ENCODE results near the gene RPTOR. TPM values are rescaled to one million over a fixed set of nuclear protein-coding genes. Genes with fewer than 3 reads are reported as not detected.

RPTOR gene
- total RNA-seq, 1 experiment from 2014 or later = 25.1 TPM

- Mint-ChIP-seq H3K27me3 (ENCODE audit: low read depth) (no peaks in the 10 kb centered on the region), H3K27ac (peak overlapping the region in 1 of 3 experiments; percentile 22; a peak in 3 of 7 replicates), H3K36me3 (ENCODE audit: insufficient read depth in 1 of 3, low read depth in 3 of 3) (no peaks in the 10 kb centered on the region), H3K4me1 (peaks cover 12 to 16% of the 10 kb centered on the region in 2 experiments), H3K9me3 (no peaks in the 10 kb centered on the region), H3K4me3 (no peak overlapping the region)
- H3K79me1 ChIP-seq (ENCODE audit: insufficient read depth, low read depth, low read length, poor library complexity, severe bottlenecking) = peaks cover 3% of the 10 kb centered on the region
- no peak overlapping the region for H3K4me2 ChIP-seq (ENCODE audit: insufficient read depth, insufficient read length, low read length)
- H3K27ac ChIP-seq (ENCODE audit: insufficient read length, low read depth, low read length) = no peak overlapping the region
- H4K8ac ChIP-seq (replicated peaks; ENCODE audit: insufficient read length, low read depth, low read length) = no peak overlapping the region
- H2AFZ ChIP-seq (ENCODE audit: low read length) = no peak overlapping the region
- no peak overlapping the region for H2BK20ac ChIP-seq (ENCODE audit: low read depth, low read length, poor library complexity, severe bottlenecking)
- no peaks in the 10 kb centered on the region for H3K9me3 ChIP-seq (ENCODE audit: control insufficient read depth, low read depth, low read length)
- H3K9ac ChIP-seq (ENCODE audit: extremely low read depth, insufficient read length, low read length) = no peak overlapping the region
- no peaks in the 10 kb centered on the region for H3K4me1 ChIP-seq (ENCODE audit: insufficient read depth, low read length)
- H3K27me3 ChIP-seq (ENCODE audit: insufficient read depth, low read length) = no peaks in the 10 kb centered on the region
- DNase-seq = no peak
- no peak overlapping the region for H4K91ac ChIP-seq (ENCODE audit: insufficient read length, low read depth, low read length)
- no peak overlapping the region for H3K23ac ChIP-seq (ENCODE audit: insufficient read length, low read depth, low read length)
- WGBS (ENCODE audit: extremely low coverage, insufficient read length, low lambda C conversion rate) = no CpG with 5 or more reads among the region's 12 CpGs
- no peak overlapping the region for H4K5ac ChIP-seq (ENCODE audit: insufficient read length, low read depth, low read length)
- no peak overlapping the region for H3K18ac ChIP-seq (ENCODE audit: insufficient read length, low read depth, low read length)
- no peaks in the 10 kb centered on the region for H3K23me2 ChIP-seq (ENCODE audit: insufficient read length, low read depth, low read length, poor library complexity, severe bottlenecking)
- no peak overlapping the region for H2BK120ac ChIP-seq (ENCODE audit: low read depth, low read length, poor library complexity, severe bottlenecking)
- H2BK5ac ChIP-seq (ENCODE audit: insufficient read length, low read length) = no peak overlapping the region
- TF ChIP-seq CTCF (conservative IDR thresholded peaks at IDR 0.05) = no peak
- no peak overlapping the region for H3K14ac ChIP-seq (ENCODE audit: insufficient read depth, low read length)
- no peak overlapping the region for H3K4ac ChIP-seq (ENCODE audit: low read depth, low read length)
- H3K79me2 ChIP-seq (ENCODE audit: insufficient read depth, low read length) = peaks cover 5% of the 10 kb centered on the region; the same call in 1 of the 2 replicates
- no peak overlapping the region for H3T11ph ChIP-seq (ENCODE audit: low read length)
- H2BK12ac ChIP-seq (ENCODE audit: insufficient read length, low read depth, low read length) = no peak overlapping the region
- no peak overlapping the region for H3K56ac ChIP-seq (ENCODE audit: insufficient read length, low read depth, low read length)
- no peak overlapping the region for H2BK15ac ChIP-seq (ENCODE audit: low read depth, low read length)
- no peak overlapping the region for H2AK5ac ChIP-seq (ENCODE audit: insufficient read length, low read length)
- H4K20me1 ChIP-seq (ENCODE audit: control insufficient read depth, insufficient read depth, insufficient read length) = no peaks in the 10 kb centered on the region
Observed at GRCh38 chr17:80613732-80614071, 69.1 kb downstream of the RPTOR start.

Data from H9 (cell line).